IPS-20b (cell line): ENCODE results near the gene ULBP1.
"Not testable (repeated sequence)": the region's sequence is repeated elsewhere in the genome, so short reads cannot be mapped to it uniquely, and the experiment has no call there.

ENCODE experiments used
- H3K27ac ChIP-seq: one replicate; pipeline ENCODE4 v1.5.1; 2013; ENCODE audit warnings: low read length
- H3K27me3 ChIP-seq: 2 replicates; pipeline ENCODE4 v1.6.1; 2013; ENCODE audit warnings: mild to moderate bottlenecking, low read length, inconsistent platforms; ENCODE audit not compliant: insufficient read depth
- H3K36me3 ChIP-seq: 2 replicates; pipeline ENCODE4 v1.6.1; 2013; ENCODE audit warnings: low read depth, mild to moderate bottlenecking, inconsistent platforms, low read length, moderate library complexity; ENCODE audit not compliant: insufficient read depth
- H3K4me1 ChIP-seq: 2 replicates; pipeline ENCODE4 v1.6.1; 2013; ENCODE audit warnings: mild to moderate bottlenecking, control low read depth, inconsistent platforms, low read length, moderate library complexity; ENCODE audit not compliant: insufficient read depth
- H3K4me3 ChIP-seq: 2 replicates; pipeline ENCODE4 v1.5.1; 2013; ENCODE audit warnings: mild to moderate bottlenecking, low read length, inconsistent platforms
- H3K9ac ChIP-seq: 2 replicates; pipeline ENCODE4 v1.6.1; 2013; ENCODE audit warnings: low read depth, mild to moderate bottlenecking, inconsistent platforms, low read length, moderate library complexity
- H3K9me3 ChIP-seq: 2 replicates; pipeline ENCODE4 v1.6.1; 2013; ENCODE audit warnings: mild to moderate bottlenecking, low read depth, low read length, inconsistent platforms; ENCODE audit not compliant: insufficient read depth

ULBP1 gene

GRCh38 chr6:150004101-150004782, 40.5 kb downstream of the ULBP1 start:
- H3K27ac ChIP-seq: no peak overlapping the region
- peaks cover 2% of the 10 kb centered on the region; the same call in 1 of the 2 replicates for H3K4me1 ChIP-seq
- peak overlapping the region; percentile 82 for H3K4me3 ChIP-seq
- no peaks in the 10 kb centered on the region for H3K9me3 ChIP-seq
- peaks cover 77% of the 10 kb centered on the region for H3K27me3 ChIP-seq
- peak overlapping the region; percentile 62; the same call in 1 of the 2 replicates for H3K9ac ChIP-seq
- no peaks in the 10 kb centered on the region for H3K36me3 ChIP-seq

- no peaks in the 10 kb centered on the region for H3K36me3 ChIP-seq
- peak overlapping the region; percentile 62; the same call in 1 of the 2 replicates for H3K9ac ChIP-seq
- H3K9me3 ChIP-seq: no peaks in the 10 kb centered on the region
- no peak overlapping the region for H3K27ac ChIP-seq
- H3K27me3 ChIP-seq: peaks cover 85% of the 10 kb centered on the region
- H3K4me1 ChIP-seq: peaks cover 2% of the 10 kb centered on the region; the same call in 1 of the 2 replicates
- H3K4me3 ChIP-seq: peak overlapping the region; percentile 82
Observed at GRCh38 chr6:150004783-150005717, 41.3 kb downstream of the ULBP1 start.

- Histone ChIP-seq H3K9ac (peak overlapping the region; percentile 59; the same call in 1 of the 2 replicates), H3K36me3 (no peaks in the 10 kb centered on the region), H3K4me3 (peak overlapping the region; percentile 82), H3K9me3 (no peaks in the 10 kb centered on the region), H3K4me1 (peaks cover 2% of the 10 kb centered on the region; the same call in 1 of the 2 replicates), H3K27ac (no peak overlapping the region), H3K27me3 (peaks cover 89% of the 10 kb centered on the region)
Observed at GRCh38 chr6:150005761-150006651, 42.3 kb downstream of the ULBP1 start.

DNA sequence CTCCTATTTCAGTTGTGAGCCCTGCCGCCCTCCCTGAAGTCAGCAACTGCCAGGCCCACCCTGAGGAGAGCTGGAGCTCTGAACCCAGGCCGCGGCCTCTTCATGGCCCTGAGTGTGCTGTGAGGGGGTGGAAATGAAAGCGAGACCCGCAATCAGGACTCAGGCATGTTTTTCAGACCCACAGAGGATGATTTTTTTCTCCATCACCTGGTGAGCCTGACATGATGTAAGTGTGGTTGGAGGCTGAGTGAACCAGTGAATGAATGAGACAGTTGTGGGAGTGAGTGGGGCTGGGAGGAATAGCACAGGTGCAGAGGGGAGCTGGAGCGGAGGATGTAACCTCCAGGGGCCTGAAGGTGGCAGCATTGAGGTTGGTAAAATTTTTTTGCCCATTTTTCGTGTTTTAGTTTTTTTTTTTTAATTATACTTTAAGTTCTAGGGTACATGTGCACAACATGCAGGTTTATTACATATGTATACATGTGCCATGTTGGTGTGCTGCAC, 43.3 kb downstream of the ULBP1 start:
- H3K9me3 ChIP-seq: no peaks in the 10 kb centered on the region
- H3K27ac ChIP-seq: no peak overlapping the region
- no peaks in the 10 kb centered on the region for H3K36me3 ChIP-seq
- H3K4me3 ChIP-seq: no peak overlapping the region
- no peak overlapping the region for H3K9ac ChIP-seq
- peaks cover 90% of the 10 kb centered on the region for H3K27me3 ChIP-seq
- peaks cover 2% of the 10 kb centered on the region; the same call in 1 of the 2 replicates for H3K4me1 ChIP-seq

- H3K9me3 ChIP-seq: no peaks in the 10 kb centered on the region
- no peaks in the 10 kb centered on the region for H3K36me3 ChIP-seq
- no peak overlapping the region for H3K4me3 ChIP-seq
- H3K27ac ChIP-seq: no peak overlapping the region
- H3K9ac ChIP-seq: no peak overlapping the region
- H3K4me1 ChIP-seq: peaks cover 2% of the 10 kb centered on the region; the same call in 1 of the 2 replicates
- peaks cover 91% of the 10 kb centered on the region for H3K27me3 ChIP-seq
Observed at GRCh38 chr6:150008588-150008987, 44.8 kb downstream of the ULBP1 start.

GRCh38 chr6:150012846-150013784, 49.4 kb downstream of the ULBP1 start:
- H3K36me3 ChIP-seq, H3K27ac ChIP-seq, H3K9me3 ChIP-seq, H3K4me3 ChIP-seq, H3K4me1 ChIP-seq, H3K9ac ChIP-seq: not testable (repeated sequence)
- peaks cover 100% of the 10 kb centered on the region for H3K27me3 ChIP-seq

GRCh38 chr6:150013785-150014622, 50.3 kb downstream of the ULBP1 start:
- peaks cover 100% of the 10 kb centered on the region for H3K27me3 ChIP-seq
- not testable (repeated sequence) for H3K27ac ChIP-seq

DNA sequence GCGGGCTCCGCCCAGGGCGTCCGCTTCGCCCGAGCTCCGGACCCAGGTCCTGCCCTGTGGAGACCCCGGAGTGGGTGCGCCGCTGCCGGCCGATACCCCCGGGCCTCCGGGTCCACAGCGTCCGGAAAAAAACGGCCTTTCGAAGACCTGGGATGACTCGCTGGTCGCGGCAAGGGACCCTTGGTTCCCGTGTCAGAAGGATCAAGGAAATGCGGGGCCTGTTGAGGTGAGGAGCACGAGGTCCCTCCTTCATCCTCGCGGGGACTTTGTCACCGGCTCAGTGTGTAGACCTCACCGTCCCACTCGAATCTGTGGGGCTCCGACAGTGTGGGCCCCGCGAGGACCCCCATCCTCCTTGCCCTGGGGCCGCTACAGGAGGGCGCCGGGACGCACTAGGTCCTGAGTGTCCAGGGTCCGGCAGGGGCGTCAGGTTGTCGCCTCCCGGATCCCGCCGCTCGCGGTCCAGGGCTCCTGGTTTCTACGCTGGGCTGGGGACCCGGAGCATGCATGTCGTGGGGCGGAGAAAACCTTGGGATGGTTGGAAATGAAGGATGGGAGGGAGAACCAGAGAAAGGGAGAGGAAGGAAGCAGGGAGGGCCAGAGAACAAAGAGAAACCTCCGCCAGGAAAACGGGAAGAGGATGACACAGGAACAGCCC, 51.0 kb downstream of the ULBP1 start:
- peaks cover 97% of the 10 kb centered on the region for H3K27me3 ChIP-seq
- not testable (repeated sequence) for H3K4me3 ChIP-seq, H3K4me1 ChIP-seq, H3K36me3 ChIP-seq, H3K27ac ChIP-seq, H3K9me3 ChIP-seq, H3K9ac ChIP-seq

More at GRCh38 chr6:150013785-150014622, 50.3 kb downstream of the ULBP1 start:
- H3K9me3 ChIP-seq, H3K36me3 ChIP-seq, H3K4me3 ChIP-seq, H3K4me1 ChIP-seq, H3K9ac ChIP-seq: not testable (repeated sequence)

DNA sequence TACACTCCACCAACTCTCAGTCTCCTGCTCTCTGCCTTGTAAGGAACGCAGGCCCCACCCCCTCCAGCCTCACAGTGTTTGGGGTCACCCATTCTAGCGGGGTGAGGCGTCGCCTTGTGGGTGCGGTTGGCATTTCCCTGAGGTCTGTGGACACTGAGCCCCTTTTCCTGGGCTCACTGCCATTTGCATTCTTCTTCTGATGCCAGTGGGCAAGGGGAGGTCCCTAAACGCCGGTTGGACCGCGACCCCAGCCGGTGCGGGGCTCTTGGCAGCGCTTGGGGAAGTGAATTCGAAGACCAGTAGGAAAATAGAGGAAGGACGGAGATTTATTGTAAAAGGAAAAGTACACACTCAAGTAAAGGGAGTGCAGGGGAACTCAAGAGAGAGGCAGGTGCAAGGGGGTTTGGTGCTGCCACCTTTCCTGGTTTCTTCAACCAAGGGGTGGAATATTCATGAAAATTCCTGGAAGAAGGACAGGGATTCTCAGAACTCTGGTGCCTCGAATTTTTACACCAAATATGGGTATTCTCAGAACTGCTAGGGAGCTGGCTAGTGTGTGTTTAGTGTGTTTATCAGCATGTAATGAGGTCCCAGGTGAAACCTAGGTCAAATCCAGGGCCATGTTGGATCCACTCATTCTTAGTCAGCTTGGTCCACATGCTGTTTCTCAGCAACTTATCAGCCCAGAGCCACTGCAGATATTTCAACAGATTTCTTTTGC, 51.7 kb downstream of the ULBP1 start:
- H3K4me3 ChIP-seq, H3K27ac ChIP-seq, H3K9ac ChIP-seq, H3K36me3 ChIP-seq, H3K4me1 ChIP-seq, H3K9me3 ChIP-seq: not testable (repeated sequence)
- peaks cover 90% of the 10 kb centered on the region for H3K27me3 ChIP-seq
